ENCODE results near the gene YPEL2.
A peak's percentile ranks its signal among the peaks of the same experiment; 100 is the strongest.

The YPEL2 gene

DNA sequence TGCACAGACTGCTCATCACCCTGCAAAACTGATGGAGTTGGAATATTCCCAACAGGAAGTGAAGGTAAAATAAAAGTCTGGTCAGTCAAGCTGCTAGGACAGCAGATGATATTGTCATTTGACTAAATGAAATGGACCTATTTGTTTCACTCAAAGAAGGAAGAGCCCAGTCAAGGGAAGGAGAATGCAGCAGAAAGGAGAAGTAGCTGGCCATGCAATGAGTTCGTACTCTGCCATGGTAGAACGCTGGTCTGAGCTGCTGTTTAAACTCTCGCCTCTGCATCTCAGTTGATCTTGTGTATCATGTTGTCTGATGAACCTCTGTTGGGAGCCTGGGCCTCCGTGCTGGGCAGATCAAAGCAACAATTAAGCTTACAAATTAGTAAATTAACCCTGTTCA lies 15.6 kb upstream of the YPEL2 start:
- TF ChIP-seq CTCF (IDR thresholded peaks at IDR 0.05; ENCODE audit: low read depth, low read length): no peak
- H3K4me3 ChIP-seq (ENCODE audit: low read depth, low read length): no peak overlapping the region

GRCh38 chr17:59327121-59327980 lies 4.1 kb upstream of the YPEL2 start:
- H3K4me3 ChIP-seq (ENCODE audit: low read depth, low read length): no peak overlapping the region
- no peak for TF ChIP-seq CTCF (IDR thresholded peaks at IDR 0.05; ENCODE audit: low read depth, low read length)

DNA sequence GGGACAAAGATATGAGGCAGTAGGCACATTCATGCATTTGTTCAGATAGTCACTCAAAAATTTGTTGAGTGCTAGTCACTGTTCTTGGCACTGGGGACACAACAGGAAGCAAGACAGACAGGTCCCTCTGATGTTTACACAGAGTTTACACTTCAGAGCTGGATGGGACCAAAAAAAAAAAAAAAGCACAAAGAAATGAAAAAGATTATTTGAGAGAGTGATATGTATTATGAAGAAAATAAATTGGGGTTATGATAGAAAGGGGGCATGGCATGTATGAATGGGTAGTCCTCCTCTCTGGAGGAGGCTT lies 3.5 kb upstream of the YPEL2 start:
- no peak for TF ChIP-seq CTCF (IDR thresholded peaks at IDR 0.05; ENCODE audit: low read depth, low read length)

GRCh38 chr17:59328601-59329000 lies 2.9 kb upstream of the YPEL2 start:
- no peak overlapping the region for H3K4me3 ChIP-seq (ENCODE audit: low read depth, low read length)
- no peak for TF ChIP-seq CTCF (IDR thresholded peaks at IDR 0.05; ENCODE audit: low read depth, low read length)

More for the DNA sequence above, 3.5 kb upstream of the YPEL2 start:
- H3K4me3 ChIP-seq (ENCODE audit: low read depth, low read length): no peak overlapping the region

DNA sequence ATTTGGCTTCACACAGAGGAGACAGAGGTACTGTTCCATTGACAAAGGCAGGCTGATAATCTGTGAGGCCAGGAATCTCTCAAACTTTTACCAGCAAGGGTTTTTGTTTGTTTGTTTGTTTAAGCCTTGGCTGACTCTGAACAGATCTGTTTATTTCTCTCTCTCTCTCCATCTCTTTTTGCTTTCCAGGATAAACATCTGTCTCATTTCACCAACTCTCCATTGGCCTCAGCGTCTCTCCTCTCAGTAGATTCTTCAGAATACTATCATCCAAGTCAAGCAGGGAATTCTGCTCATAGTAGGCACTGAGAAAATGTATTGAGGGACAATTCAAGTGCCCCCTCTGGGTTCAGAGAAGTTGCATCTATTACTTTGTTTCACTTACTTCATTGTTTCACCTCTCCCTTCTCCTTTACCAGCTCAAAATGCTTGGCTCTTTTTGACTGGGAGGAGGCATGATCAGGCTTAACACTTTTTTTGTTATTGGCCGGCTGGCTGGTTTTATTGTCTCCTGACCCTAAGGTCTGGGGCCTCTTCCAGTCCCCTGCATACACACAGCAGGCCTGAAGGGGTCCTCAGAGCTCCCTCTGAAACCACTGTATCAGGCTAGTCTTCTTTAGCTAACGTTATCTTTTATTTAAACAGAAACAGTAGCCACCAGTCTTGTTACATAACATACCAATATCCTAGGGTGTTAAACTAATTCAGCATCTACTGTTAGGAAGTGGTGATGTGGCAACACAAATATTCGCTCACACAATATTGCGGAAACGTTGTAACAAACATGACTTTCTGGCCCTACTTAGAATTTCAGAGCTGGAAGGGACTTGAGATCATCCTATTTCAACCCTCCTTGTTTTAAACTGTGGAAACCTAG lies 2.0 kb upstream of the YPEL2 start:
- peak; percentile 91 for TF ChIP-seq CTCF (IDR thresholded peaks at IDR 0.05; ENCODE audit: low read depth, low read length)
- H3K4me3 ChIP-seq (ENCODE audit: low read depth, low read length): no peak overlapping the region

DNA sequence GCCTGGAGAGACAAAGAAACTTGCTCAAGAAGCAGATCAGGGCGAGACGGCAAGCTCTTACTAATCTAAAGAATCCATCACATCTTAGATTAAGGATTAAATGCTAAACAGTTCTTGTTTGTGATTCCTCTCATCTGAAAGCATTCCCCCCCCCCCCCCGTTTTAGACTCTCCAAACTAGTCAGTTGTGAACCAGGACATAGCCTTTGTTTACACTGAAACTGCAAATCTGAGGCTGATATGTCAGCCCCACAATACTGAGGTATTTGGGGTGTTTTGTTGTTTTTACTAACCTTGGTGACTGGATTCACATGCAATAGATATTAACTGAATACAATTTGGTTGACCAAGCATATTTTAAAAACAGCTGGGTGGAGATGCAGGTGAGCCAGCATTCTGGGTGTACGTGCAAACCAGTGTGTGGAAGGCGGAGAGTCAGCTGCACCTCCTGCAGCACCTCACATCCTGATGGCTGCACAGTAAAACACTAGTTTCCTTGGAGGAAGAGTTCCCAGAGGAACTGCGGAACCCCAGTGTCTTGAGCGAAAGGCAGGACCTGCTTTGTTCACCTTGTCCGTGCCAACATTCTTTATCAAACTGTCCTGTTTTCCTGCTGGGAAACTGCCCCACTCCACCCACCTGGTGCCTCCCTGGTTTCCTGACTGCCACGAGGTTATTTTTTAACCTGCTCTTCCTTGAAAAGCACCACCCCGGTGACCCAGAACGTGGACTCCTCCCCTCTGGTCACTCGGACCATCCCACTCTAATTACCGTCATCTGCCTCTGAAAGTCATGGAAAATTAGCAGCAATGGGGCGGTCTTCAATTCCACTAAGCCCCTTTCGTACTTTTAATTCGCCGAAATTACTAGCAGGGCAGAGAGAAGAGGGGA lies 1.2 kb upstream of the YPEL2 start:
- no peak overlapping the region for H3K4me3 ChIP-seq (ENCODE audit: low read depth, low read length)

More for the DNA sequence above, 1.2 kb upstream of the YPEL2 start:
- no peak for TF ChIP-seq CTCF (IDR thresholded peaks at IDR 0.05; ENCODE audit: low read depth, low read length)
